Urinary bladder (tissue), 4 donors: ENCODE measurements around the gene TMEM139. TPM values are rescaled to one million over a fixed set of nuclear protein-coding genes. Genes with fewer than 3 reads are reported as not detected.
"Not testable (repeated sequence)": the region's sequence is repeated elsewhere in the genome, so short reads cannot be mapped to it uniquely, and the experiment has no call there.

Experiments used
- DNase-seq: peaks from one replicate; pipeline ENCODE4 v3.0.0-alpha.2; 2015; ENCODE audit errors: extremely low spot score
- H3K27ac ChIP-seq: one replicate; pipeline ENCODE4 v1.5.1; 2013; ENCODE audit warnings: low read depth, mild to moderate bottlenecking, moderate library complexity
- H3K36me3 ChIP-seq: one replicate; pipeline ENCODE4 v1.6.1; 2013; ENCODE audit warnings: mild to moderate bottlenecking, moderate library complexity; ENCODE audit not compliant: insufficient read depth
- H3K4me1 ChIP-seq: one replicate; pipeline ENCODE4 v1.6.1; 2013; ENCODE audit warnings: mild to moderate bottlenecking, moderate library complexity; ENCODE audit not compliant: insufficient read depth
- H3K4me3 ChIP-seq: one replicate; pipeline ENCODE4 v1.5.1; 2013; ENCODE audit warnings: low read depth, low read length
- WGBS: extraction: QIAGEN DNeasy Blood & Tissue Kit; methylation state at CpG from one replicate; pipeline ENCODE4 v1.1.7; 2013; 5-methylcytosine and 5-hydroxymethylcytosine counted together
- polyA plus RNA-seq: library from polyadenylated mRNA; stranded (reverse); fragments of 200-250 nt; gene quantifications from one replicate; pipeline ENCODE4 v1.2.3, GENCODE V29; 2013
- total RNA-seq: library from RNA; depleted of rRNA; stranded (reverse); fragments of >200 nt; gene quantifications from one replicate; pipeline ENCODE4 v1.2.3, GENCODE V29; 2014
- donor health status: healthy with polysubstance abuse.
- donor health status: healthy.

TMEM139 gene
- total and polyA plus RNA-seq, 2 donors = 1.2 to 2.1 TPM

DNA sequence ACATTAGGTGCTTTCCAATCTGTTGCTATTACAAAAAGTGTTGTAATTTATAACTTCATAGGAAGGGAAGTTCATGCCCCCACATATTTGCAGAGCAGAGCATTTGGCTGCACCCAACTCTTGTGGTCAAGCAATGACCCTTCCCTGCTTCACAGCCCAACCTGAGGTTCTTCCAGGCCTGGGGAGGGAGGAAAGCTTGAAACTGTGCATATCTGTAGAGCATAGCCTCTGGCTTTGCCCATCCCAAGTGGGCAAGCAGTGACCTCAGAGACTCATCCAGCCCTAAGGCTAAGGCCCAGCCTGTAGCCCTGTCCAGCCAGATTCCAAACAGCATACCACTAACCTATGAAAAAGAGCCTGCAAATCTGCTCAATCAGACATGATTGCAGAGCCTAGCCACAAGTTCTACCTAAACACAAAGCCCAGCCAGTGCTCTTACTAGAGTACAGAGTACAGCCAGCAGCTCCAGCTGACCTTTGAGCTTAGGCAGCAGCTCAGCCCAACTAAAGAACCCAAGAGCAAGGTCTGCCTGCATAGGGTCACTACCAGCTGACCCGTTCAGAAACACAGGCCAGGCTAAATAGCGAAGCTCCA, 35.9 kb upstream of the TMEM139 start:
- 89% methylated on average over 2 of the region's 2 CpGs for WGBS
- no peak for DNase-seq
- no peaks in the 10 kb centered on the region for H3K36me3 ChIP-seq
- H3K27ac ChIP-seq = no peak overlapping the region
- H3K4me1 ChIP-seq = no peaks in the 10 kb centered on the region
- no peak overlapping the region for H3K4me3 ChIP-seq

DNA sequence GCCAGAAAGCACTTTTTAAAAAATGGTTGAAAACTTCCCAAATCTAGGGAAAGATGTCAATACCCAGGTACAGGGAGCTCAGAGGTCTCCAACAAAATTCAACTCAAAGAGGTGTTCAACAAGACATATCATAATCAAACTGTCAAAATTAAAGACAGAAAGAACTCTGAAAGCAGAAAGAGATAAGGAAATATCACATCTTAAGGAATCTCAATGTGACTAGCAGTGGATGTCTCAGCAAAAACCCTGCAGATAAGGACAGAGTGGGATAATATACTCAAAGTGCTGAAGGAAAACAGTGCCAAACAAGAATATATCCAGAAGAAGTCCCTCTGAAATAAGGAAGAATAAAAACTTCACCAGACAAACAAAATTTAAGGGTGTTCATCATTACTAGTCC, 34.6 kb upstream of the TMEM139 start:
- no peak overlapping the region for H3K4me3 ChIP-seq
- DNase-seq = no peak
- no peaks in the 10 kb centered on the region for H3K36me3 ChIP-seq

DNA sequence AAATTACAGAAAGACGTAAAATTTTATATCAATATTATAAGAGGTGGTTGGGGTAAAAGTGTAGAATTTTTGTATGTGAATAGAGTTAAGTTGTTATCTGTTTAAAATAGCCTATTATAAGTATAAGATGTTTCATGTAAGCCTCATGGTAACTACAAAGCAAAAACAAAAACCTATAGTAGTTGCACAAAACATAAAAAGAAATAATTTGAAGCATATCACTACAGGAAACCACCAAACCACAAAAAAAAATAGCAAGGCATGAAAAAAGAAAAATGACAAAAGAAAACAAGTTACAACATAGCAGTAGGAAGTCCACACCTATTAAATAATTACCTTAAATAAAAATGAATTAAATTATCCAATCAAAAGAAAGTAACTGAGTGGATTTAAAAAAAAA, 33.9 kb upstream of the TMEM139 start:
- no peak for DNase-seq
- WGBS = 81% methylated on average over 1 of the region's 1 CpG
- Histone ChIP-seq H3K27ac (no peak overlapping the region), H3K4me3 (no peak overlapping the region), H3K36me3 (no peaks in the 10 kb centered on the region), H3K4me1 (no peaks in the 10 kb centered on the region)

More for the DNA sequence above, 34.6 kb upstream of the TMEM139 start:
- no peak overlapping the region for H3K27ac ChIP-seq
- H3K4me1 ChIP-seq = no peaks in the 10 kb centered on the region

DNA sequence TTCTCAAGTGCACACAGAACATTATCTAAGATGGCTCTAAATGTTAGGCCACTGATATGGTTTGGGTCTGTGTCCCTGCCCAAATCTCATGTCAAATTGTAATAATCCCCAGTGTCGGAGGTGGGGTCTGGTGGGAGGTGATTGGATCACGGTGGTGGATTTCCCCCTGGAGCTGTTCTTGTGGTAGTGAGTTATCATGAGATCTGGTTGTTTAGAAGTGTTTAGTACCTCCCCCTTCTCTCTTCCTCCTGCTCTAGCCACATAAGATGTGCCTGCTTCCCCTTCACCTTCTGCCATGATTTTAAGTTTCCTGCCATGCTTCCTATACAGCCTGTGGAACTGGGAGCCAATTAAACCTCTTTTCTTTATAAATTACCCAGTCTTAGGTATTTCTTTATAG, 32.8 kb upstream of the TMEM139 start:
- Histone ChIP-seq H3K27ac (no peak overlapping the region), H3K4me1 (no peaks in the 10 kb centered on the region), H3K36me3 (no peaks in the 10 kb centered on the region), H3K4me3 (no peak overlapping the region)
- DNase-seq = no peak
- WGBS = 86% methylated on average over 2 of the region's 2 CpGs

DNA sequence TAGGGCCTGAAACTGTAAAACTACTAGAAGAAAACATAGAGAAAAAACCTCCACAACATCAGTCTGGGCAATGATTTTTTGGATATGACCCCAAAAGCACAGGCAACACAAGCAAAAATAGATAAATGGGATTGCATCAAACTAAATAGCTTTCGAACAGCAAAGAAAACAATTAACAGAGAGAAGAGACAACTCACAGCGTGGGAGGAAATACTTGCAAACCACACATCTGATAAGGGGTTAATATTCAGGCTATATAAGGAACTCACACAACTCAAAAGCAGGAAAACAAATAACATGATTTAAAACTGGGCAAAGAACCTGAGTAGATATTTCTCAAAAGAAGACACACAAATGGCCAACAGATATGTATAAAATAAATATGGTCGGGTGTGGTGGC, 29.2 kb upstream of the TMEM139 start:
- Histone ChIP-seq H3K4me3 (no peak overlapping the region), H3K4me1 (no peaks in the 10 kb centered on the region), H3K27ac (no peak overlapping the region), H3K36me3 (no peaks in the 10 kb centered on the region)
- DNase-seq = no peak
- 69% methylated on average over 3 of the region's 3 CpGs for WGBS

DNA sequence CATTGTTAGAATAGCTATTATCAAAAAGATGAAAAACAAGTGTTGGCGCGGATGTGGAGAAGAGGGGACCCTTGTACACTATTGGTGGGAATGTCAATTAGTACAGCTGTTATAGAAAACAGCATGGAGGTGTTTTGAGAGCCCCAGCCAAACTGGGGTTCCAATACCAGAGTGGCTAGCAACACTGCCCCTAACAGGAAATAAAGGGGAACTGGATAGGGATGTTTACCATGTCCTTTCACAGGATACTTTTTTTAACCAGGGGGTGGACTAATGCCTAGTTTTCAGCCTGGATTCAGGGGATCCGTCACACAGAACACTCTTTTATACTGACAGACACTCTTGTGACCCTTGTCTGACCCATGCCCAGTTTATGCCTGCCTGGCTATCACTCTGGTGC, 28.4 kb upstream of the TMEM139 start:
- no peak overlapping the region for H3K4me3 ChIP-seq
- no peak overlapping the region for H3K27ac ChIP-seq
- no peaks in the 10 kb centered on the region for H3K4me1 ChIP-seq
- no peaks in the 10 kb centered on the region for H3K36me3 ChIP-seq
- 85% methylated on average over 3 of the region's 3 CpGs for WGBS
- no peak for DNase-seq

DNA sequence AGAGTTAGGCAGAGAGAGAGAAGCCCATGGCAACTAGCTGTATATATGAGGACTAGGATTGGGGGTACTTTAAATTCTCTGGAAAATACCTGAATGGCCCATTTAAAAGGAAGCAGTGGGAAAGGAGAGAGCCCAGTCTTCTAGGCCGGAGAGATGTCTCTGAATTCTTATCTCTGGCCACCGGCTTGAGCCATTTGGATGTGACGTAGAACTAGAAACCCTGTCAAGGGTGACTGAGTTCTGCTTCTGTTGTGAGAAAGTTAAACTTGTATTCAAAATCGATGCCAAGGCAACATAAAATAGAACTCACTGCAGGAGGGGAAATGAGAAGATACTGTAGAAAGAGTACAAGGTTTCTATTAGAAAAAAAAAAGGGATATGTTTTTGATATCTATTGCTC, 27.8 kb upstream of the TMEM139 start:
- 89% methylated on average over 4 of the region's 4 CpGs for whole genome bisulfite sequencing
- no peaks in the 10 kb centered on the region for H3K36me3 ChIP-seq
- H3K27ac ChIP-seq = no peak overlapping the region
- H3K4me3 ChIP-seq = no peak overlapping the region
- no peak for DNase-seq
- no peaks in the 10 kb centered on the region for H3K4me1 ChIP-seq

DNA sequence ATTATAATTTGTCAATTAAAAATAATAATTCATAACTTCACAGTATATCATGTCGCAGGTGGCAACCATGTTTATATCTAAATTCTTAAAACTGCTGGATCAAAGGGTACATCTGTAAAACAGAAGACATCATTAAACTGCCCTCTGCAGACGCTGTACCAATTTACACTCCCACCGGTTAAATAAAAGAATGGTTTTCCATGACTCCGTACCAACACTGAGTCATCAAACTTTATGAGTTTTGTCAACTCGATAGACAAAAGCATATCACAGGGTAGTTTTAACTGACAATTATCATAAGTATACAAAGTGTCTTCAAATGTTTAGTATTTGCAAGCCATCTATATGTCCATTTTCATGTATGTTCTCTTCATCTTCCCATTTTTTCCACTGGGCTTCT, 27.3 kb upstream of the TMEM139 start:
- Histone ChIP-seq H3K36me3 (no peaks in the 10 kb centered on the region), H3K4me3 (no peak overlapping the region), H3K4me1 (no peaks in the 10 kb centered on the region), H3K27ac (no peak overlapping the region)
- 75% methylated on average over 5 of the region's 5 CpGs for WGBS
- no peak for DNase-seq

DNA sequence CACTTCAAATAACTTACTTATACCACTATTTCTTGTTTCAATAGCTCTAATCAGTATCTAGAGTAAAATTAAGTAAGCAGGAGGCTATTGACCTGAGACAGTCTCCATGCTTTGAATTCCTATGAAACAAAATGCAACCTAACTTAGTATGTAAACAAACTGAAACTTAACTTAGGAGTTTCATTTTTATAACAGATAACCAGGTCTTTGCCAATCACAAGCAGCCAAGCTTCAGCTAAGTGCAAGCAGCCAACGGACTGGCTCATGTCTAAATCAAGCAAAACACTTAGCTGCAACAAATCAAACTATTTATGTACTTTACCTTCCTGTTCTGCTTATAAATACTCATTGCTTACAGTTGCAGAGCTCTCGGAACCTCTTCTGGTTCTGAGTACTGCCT, 25.9 kb upstream of the TMEM139 start:
- H3K36me3 ChIP-seq = no peaks in the 10 kb centered on the region
- DNase-seq = no peak
- 21% methylated on average over 2 of the region's 2 CpGs for WGBS
- H3K4me1 ChIP-seq = no peaks in the 10 kb centered on the region
- H3K27ac ChIP-seq = no peak overlapping the region
- H3K4me3 ChIP-seq = no peak overlapping the region

DNA sequence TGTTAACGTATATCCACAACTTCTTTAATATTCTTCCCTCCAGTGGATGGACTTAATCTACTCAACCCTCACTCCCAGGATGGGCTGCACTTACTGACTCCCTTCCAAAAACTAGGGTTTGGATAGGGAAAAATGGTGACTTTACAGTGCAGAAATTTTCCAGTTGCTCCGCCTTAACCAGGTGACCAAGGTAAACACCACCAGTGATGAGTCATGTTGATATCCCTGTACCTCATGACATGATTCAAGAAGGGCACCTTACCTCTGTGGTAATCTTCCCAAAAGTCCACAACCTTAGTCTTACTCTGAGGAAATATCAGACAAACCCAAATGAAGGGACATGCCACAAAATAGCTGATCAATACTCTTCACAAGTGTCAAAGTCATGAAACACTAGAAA, 25.0 kb upstream of the TMEM139 start:
- Histone ChIP-seq H3K27ac (no peak overlapping the region), H3K4me1 (no peaks in the 10 kb centered on the region), H3K36me3 (no peaks in the 10 kb centered on the region), H3K4me3 (no peak overlapping the region)
- DNase-seq = no peak
- WGBS = 82% methylated on average over 2 of the region's 2 CpGs

DNA sequence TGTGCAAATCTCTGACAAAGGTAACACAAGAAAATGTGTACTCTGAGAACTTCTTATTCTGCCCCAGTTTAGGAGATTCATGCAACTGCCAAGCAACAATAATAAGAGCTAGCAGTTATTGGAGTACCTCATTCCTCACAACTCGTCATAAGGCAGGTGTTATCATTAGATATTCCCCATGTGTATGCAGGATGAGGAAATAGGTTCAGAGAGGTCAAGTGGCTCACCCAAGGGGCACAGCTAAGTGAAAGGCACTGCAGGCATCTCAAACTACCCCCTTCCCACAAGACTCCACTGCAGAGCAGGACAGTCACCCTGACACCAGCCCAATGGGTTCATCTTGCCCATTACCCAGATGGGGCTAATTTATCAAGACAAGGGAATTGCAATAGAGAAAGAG, 22.9 kb upstream of the TMEM139 start:
- no peak for DNase-seq
- no peak overlapping the region for H3K27ac ChIP-seq
- H3K36me3 ChIP-seq = no peaks in the 10 kb centered on the region
- no peak overlapping the region for H3K4me3 ChIP-seq
- WGBS = 92% methylated on average over 1 of the region's 1 CpG
- no peaks in the 10 kb centered on the region for H3K4me1 ChIP-seq

DNA sequence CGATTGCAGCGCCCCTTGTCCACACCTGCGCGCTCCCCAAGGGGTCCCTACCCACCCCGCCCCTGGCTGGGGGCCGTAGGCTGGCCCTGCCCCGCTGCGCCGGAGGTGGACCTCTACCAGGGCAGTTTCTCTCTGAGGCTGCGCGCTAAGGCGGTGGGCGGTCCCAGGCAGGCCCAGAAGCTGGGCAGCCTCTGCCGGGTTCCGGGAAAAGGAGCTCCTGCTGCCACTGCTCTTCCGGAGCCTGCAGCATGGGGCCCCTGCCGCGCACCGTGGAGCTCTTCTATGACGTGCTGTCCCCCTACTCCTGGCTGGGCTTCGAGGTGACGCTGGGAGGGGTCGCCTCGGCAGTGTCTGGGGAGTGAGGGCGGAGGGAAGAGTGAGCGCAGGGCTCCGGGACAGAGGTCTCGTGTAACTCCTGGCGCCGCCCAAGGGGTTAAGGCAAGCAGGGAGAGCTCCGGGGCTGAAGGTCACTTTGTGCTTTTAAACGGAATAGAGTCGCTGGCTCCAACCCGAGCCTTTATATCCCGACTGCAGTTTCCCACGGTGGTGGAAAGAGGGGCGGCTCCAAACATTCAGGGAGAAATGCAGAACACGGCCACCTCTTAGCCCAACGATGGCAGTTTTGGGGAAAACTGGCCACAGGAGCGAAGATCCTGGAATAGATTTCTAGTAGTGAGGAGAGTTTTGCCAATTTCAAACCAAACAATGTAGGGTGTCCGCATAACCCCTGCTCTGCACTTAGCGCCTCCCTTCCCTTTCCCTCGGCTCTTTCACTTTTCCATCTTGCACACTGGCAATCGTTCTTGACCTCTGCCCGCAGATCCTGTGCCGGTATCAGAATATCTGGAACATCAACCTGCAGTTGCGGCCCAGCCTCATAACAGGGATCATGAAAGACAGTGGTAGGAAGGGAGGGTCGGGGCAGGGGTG, 21.2 kb upstream of the TMEM139 start, which contains the start of gene GSTK1:
GSTK1 (plus strand) TSS at position 176 of the 930 bp plus-strand sequence; CDS start at position 249, 73 bp downstream.
- WGBS = 1% methylated on average over 48 of the region's 48 CpGs
- peak within 1 kb of the TSS; percentile 93 for H3K27ac ChIP-seq
- H3K4me3 ChIP-seq = peak within 1 kb of the TSS; percentile 70
- no peak for DNase-seq
- H3K36me3 ChIP-seq = peaks cover 2% of the 10 kb centered on the region
- H3K4me1 ChIP-seq = no peaks in the 10 kb centered on the region

DNA sequence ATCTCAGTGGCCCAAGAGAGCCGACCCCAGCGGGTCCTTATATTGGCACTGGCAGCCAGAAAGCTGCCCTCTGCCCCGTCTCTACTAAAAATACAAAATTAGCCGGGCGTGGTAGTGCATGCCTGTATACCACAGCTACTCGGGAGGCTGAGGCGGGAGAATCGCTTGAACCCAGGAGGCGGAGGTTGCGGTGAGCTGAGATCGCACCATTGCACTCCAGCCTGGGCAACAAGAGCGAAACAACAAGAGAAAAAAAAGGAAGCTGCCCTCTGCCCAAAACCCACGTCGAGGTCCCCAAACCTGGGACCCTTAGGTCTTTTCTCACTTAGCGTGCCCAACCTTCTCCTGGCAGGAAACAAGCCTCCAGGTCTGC, 20.6 kb upstream of the TMEM139 start:
- 68% methylated on average over 15 of the region's 15 CpGs for WGBS
- DNase-seq, H3K36me3 ChIP-seq, H3K4me1 ChIP-seq, H3K27ac ChIP-seq: not testable (repeated sequence)
- peak overlapping the region; percentile 70 for H3K4me3 ChIP-seq

DNA sequence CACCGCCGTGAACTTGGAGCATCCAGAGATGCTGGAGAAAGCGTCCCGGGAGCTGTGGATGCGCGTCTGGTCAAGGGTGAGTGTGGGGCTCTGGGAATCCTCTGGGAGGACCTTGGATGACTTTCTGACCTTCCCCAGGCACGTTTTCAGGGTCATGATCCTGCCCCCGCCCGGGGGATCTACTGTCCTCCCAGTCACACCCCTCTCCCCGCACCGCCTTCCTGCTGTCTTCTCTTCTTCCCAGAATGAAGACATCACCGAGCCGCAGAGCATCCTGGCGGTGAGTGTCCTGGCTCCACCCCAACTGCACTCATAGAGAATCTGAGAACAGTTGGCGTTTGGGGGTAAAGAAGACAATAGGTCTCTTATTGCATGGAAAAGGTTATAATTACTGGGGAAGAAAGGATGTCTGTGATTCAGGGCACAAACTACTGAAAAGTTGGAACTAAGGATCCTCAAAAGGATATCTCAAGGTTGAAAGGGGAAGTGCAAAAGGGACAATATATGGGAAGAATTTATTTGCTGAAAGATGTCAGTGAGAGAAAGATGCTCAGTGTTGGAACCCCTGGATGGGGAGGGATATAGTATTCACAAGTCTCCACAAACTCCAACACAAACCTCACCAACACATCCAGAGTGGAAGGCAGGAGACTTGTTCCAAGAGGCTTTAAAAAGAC, 19.6 kb upstream of the TMEM139 start:
- Histone ChIP-seq H3K27ac (no peak overlapping the region), H3K36me3 (peaks cover 2% of the 10 kb centered on the region), H3K4me3 (no peak overlapping the region), H3K4me1 (no peaks in the 10 kb centered on the region)
- WGBS = 76% methylated on average over 15 of the region's 15 CpGs
- DNase-seq = no peak
